ENCODE results near the gene CPNE2.

Gene CPNE2

DNA sequence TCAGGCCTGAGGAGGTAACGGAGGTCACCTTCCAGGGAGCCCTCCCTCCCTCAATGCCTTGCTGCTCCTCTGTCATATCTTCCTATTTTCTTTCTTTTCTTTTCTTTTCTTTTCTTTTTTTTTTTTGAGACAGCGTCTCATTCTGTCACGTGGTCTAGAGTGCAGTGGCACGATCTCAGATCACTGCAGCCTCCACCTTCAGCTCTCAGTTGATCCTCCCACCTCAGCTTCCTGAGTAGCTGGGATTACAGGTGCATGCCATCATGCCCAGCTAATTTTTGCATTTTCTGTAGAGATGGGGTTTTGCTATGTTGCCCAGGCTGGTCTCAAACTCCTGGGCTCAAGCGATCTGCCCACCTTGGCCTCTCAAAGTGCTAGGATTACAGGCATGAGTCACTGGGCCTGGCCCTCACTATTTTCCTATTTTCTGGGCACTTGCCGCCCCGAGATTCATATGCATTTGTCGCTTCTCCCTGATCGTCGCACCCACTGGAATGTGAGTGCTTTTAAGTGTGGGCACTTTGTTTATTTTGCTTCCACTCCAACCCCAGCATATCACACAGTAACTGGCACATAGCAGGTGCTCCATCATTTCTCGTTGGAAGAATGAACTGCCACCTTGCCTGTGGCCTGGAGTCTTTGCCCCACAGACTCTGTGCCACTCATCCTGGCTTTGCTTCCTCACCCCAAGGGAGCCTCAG is 31.7 kb downstream of the CPNE2 start:
- no peak for DNase-seq (ENCODE audit: low spot score)

- no peak for DNase-seq (ENCODE audit: low spot score)
Measured at GRCh38 chr16:57125376-57125775, 33.0 kb downstream of the CPNE2 start.

DNA sequence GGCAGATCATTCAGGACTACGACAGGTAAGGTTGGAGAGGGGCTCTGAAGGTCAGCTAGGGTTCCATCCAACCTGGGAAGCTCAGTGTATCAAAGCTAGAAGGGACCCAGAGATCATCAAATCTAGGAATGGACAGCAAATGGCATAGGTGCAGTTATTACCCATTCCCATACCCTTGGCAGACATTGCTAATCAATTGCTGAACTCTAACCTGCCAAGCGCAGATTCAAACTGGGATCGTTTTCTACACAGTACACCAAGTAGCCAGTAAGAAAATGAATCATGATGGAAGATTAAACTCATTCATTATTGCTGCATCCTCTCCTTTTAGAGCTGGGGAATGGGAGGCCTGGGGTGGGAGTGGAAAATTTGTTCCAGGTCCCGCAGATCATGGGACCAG is 33.6 kb downstream of the CPNE2 start:
- no peak for DNase-seq (ENCODE audit: low spot score)

GRCh38 chr16:57126411-57126810 is 34.0 kb downstream of the CPNE2 start:
- no peak for DNase-seq (ENCODE audit: low spot score)

GRCh38 chr16:57127037-57127763 is 34.8 kb downstream of the CPNE2 start:
- no peak for DNase-seq (ENCODE audit: low spot score)

DNA sequence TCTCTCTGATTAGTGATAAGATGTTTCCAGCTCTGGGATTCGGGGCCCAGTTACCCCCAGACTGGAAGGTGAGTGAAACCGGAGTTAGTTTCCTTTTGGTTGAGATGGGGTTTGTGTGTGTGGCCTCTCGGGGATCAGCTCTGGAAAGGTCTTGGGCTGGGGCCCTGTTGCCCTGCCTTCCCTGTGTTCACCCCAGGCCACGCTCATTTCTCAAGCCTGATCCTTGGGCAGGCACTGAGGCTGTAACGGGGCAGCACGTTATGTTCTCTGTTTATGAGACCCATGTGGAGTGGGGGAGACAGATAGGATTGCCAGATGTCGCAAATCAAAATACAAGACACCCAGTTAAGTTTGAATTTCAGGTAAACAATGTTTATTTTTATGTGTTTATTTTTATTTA is 35.5 kb downstream of the CPNE2 start:
- no peak for DNase-seq (ENCODE audit: low spot score)

GRCh38 chr16:57128771-57129389 is 36.5 kb downstream of the CPNE2 start:
- no peak for DNase-seq (ENCODE audit: low spot score)

DNA sequence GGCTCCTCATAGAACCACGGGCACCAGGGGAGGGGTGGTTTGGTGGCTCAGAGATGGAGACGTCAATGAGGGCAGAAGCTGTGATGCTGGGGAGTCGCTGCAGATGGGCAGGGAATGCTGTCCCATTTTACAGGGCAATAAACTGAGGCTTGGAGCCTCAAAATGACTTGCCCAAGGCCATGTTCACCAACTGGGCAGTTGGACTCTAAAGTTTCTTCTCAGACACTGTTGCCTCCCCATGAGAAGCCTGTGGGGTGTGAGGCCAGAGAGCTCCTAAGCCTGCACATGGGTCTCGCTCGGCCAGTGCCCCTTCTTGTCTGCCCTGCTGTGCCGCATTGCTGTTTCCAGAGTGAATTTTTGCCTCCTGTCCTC is 38.6 kb downstream of the CPNE2 start:
- DNase-seq (ENCODE audit: low spot score): no peak

GRCh38 chr16:57131351-57131970 is 39.1 kb downstream of the CPNE2 start:
- DNase-seq (ENCODE audit: low spot score): no peak

- peak; percentile 68 for DNase-seq (ENCODE audit: low spot score)
Measured at GRCh38 chr16:57132470-57132869, 40.1 kb downstream of the CPNE2 start.

DNA sequence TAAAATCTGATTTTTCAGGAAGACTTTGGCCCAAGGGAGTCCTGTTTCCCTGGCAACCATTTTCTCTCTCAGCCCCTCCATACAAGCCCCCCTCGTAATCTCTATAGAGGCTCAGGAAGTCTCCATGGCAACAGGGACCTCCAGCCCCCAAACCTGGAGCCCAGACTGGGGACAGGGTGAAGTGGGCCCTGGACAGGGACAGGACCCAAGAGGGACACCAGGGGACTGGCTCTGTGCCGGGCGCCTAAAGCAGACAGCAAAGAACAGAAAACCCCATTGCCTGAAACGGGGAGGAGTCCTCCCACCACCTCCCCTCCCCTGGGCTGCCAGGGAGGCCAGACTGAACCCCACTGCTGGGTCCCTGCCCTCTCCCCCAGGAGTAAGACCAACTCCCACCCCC is 40.6 kb downstream of the CPNE2 start:
- DNase-seq (ENCODE audit: low spot score): no peak

- no peak for DNase-seq (ENCODE audit: low spot score)
Measured at GRCh38 chr16:57133886-57134285, 41.5 kb downstream of the CPNE2 start.

- no peak for DNase-seq (ENCODE audit: low spot score)
Measured at GRCh38 chr16:57134982-57135381, 42.6 kb downstream of the CPNE2 start.

DNA sequence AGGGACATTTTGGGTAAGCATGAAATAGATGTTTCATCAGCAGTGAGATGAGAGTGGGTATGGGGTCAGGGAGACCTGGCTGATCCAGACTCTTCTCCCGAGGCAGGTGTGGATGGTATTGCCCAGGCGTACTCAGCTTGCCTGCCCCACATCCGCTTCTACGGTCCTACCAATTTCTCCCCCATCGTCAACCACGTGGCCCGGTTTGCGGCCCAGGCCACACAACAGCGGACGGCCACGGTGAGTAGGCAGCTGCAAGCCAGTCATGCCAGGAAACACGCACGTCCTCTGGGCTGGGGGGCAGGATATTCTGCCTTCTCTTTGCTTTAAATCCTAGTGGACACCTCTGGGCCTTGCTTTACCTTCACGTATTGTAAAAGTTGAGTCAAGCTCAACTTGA is 44.7 kb downstream of the CPNE2 start:
- DNase-seq (ENCODE audit: low spot score): no peak

DNA sequence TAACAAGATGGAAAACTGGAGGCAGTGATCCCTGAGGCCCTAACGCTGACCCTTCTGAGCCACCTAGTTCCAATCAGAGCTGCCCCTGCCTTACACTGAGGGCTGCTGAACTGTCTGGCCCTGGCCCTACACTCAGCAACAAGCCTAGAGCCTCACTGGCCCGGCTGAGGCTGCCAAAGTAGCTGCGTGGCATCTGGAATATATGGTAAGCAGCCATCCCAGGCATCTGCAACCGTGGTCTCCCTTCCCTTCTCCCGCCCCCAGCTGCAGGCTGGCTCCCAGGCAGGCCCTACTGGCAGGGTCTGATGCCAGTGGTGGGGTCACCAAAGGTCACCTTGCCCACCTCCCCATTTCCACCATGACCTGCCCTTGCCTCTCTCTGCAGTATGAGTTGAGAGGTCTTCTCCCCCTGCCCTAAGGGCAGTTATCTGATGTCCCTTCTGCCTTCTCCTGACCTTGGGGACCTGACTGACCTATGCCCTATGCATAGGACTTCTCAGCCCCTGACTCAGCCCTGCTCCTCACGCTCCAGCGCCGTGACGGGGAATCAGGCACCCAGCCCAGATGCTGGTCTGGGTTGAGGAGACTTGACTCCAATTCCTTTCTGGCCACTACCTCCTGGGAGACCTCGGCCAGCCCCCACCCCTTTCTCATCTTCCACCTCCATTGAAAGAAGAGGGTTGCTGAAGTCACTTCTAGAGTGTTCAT is 45.3 kb downstream of the CPNE2 start:
- no peak for DNase-seq (ENCODE audit: low spot score)

GRCh38 chr16:57138281-57138935 is 46.0 kb downstream of the CPNE2 start:
- DNase-seq (ENCODE audit: low spot score): no peak

GRCh38 chr16:57140931-57141668 is 48.7 kb downstream of the CPNE2 start:
- no peak for DNase-seq (ENCODE audit: low spot score)

GRCh38 chr16:57141822-57142631 is 49.6 kb downstream of the CPNE2 start:
- DNase-seq (ENCODE audit: low spot score): no peak

GRCh38 chr16:57143149-57143921 is 51.0 kb downstream of the CPNE2 start:
- no peak for DNase-seq (ENCODE audit: low spot score)
